HepG2 (cell line): ENCODE measurements around the gene IQUB. TPM values are rescaled to one million over a fixed set of nuclear protein-coding genes. Genes with fewer than 3 reads are reported as not detected.

ENCODE experiments used
- ATAC-seq: fragments of 200-7000 bp; cut with Tn5 transposase; 3 replicates; pipeline ENCODE4 v1.9.1; 2020; ENCODE audit warnings: mild to moderate bottlenecking, moderate library complexity
- BruUV-seq: library from RNA; stranded (reverse); fragments of 400-500 nt; replicated peaks from 2 replicates; lab custom pipeline; 2021; lab: Mats Ljungman, UMichigan
- CTCF ChIA-PET: fragments of 300-600 bp; formaldehyde crosslinking; extraction: SDS; loops from one replicate; lab custom pipeline; 2021; ENCODE audit warnings: low total read pairs, inconsistent platforms, low intra/inter-chr PET ratio; lab: Yijun Ruan, JAX
- POLR2A ChIA-PET: fragments of 350-600 bp; sonication (Branson Sonifier 250); formaldehyde crosslinking; loops from one replicate; lab custom pipeline; 2020; ENCODE audit warnings: antibody characterized with exemption, inconsistent platforms; lab: Yijun Ruan, JAX
- DNase-seq: peaks from one replicate; pipeline ENCODE4 v3.0.0-alpha.2; 2015; ENCODE audit warnings: low spot score
- FAIRE-seq: peaks from 3 replicates; lab custom pipeline; 2011; peaks lifted over from hg19 to GRCh38; lab: Jason Lieb, UNC
- H2AFZ ChIP-seq: one replicate; pipeline ENCODE4 v1.6.1; 2011; ENCODE audit warnings: low read length, inconsistent platforms
- H3K27ac ChIP-seq: fragments of 300-600 bp; 3 replicates; pipeline ENCODE4 v1.8.0; 2011; ENCODE audit warnings: mixed run types, mild to moderate bottlenecking, mixed read lengths, low read length, inconsistent platforms; ENCODE audit not compliant: insufficient read depth; ENCODE audit errors: extremely low read length
- H3K27me3 ChIP-seq, 2 experiments: fragments of 200-600 bp in 1 of 2; 2 replicates in 1 of 2; 3 replicates in 1 of 2; pipeline versions ENCODE4 v1.6.0 to v1.8.0; 2011; ENCODE audit warnings: low read length in 2 of 2, mild to moderate bottlenecking in 2 of 2, moderate library complexity in 2 of 2, inconsistent platforms in 1 of 2; ENCODE audit not compliant: insufficient read depth in 2 of 2, control insufficient read depth in 1 of 2
- H3K36me3 ChIP-seq, 2 experiments: fragments of 200-600 bp in 1 of 2; replicated peaks in 1 of 2; 2 replicates in 1 of 2; 3 replicates in 1 of 2; pipeline versions ENCODE4 v1.5.1 to v1.8.0; 2011; ENCODE audit warnings: low read length in 2 of 2, inconsistent platforms in 1 of 2; ENCODE audit not compliant: insufficient read depth in 2 of 2, control insufficient read depth in 1 of 2
- H3K4me1 ChIP-seq: 2 replicates; pipeline ENCODE4 v1.5.1; 2012; ENCODE audit warnings: low read length, inconsistent platforms; ENCODE audit not compliant: insufficient read depth
- H3K4me2 ChIP-seq: 2 replicates; pipeline ENCODE4 v1.6.0; 2011; ENCODE audit warnings: low read depth, low read length, inconsistent platforms
- H3K4me3 ChIP-seq, 3 experiments: fragments of 200-600 bp in 1 of 3; sonication (generic), shearing (Covaris generic) in 1 of 3; replicated peaks in 1 of 3; 2 replicates each; pipeline ENCODE4 v1.5.1; 2011 to 2016; ENCODE audit warnings: low read length in 3 of 3, inconsistent platforms in 2 of 3, low read depth in 2 of 3, mild to moderate bottlenecking in 2 of 3, control low read depth in 1 of 3, mixed read lengths in 1 of 3; ENCODE audit not compliant: insufficient read depth in 1 of 3
- H3K79me2 ChIP-seq: one replicate; pipeline ENCODE4 v1.6.1; 2011; ENCODE audit warnings: low read length, inconsistent platforms; ENCODE audit not compliant: insufficient read depth
- H3K9ac ChIP-seq: 2 replicates; pipeline ENCODE4 v1.6.0; 2011; ENCODE audit warnings: mild to moderate bottlenecking, low read depth, low read length, inconsistent platforms; ENCODE audit not compliant: insufficient read depth
- H3K9me3 ChIP-seq: 2 replicates; pipeline ENCODE4 v1.5.1; 2012; ENCODE audit warnings: mild to moderate bottlenecking, low read length
- H4K20me1 ChIP-seq: 2 replicates; pipeline ENCODE4 v1.6.0; 2011; ENCODE audit warnings: inconsistent platforms, mild to moderate bottlenecking, low read length, moderate library complexity; ENCODE audit not compliant: insufficient read depth
- ATF1 ChIP-seq: IDR thresholded peaks from 2 replicates; pipeline ENCODE4 v1.6.1; 2016; ENCODE audit warnings: mild to moderate bottlenecking, control low read depth
- BCL3 ChIP-seq: sonication (generic); formaldehyde crosslinking; IDR thresholded peaks from 2 replicates; pipeline ENCODE4 v1.5.1; 2020; ENCODE audit warnings: mild to moderate bottlenecking, missing genetic modification reagents, moderate library complexity
- CHCHD3 ChIP-seq: sonication (generic); formaldehyde crosslinking; IDR thresholded peaks from 2 replicates; pipeline ENCODE4 v1.8.0; 2022; ENCODE audit warnings: mild to moderate bottlenecking, missing genetic modification reagents, moderate library complexity
- NR0B2 ChIP-seq: sonication (generic); formaldehyde crosslinking; IDR thresholded peaks from 2 replicates; pipeline ENCODE4 v1.4.0; 2020; ENCODE audit warnings: mild to moderate bottlenecking, missing genetic modification reagents
- PBX2 ChIP-seq: IDR thresholded peaks from 2 replicates; pipeline ENCODE4 v1.6.1; 2016; ENCODE audit warnings: control low read depth
- SNAI1 ChIP-seq: sonication (generic); formaldehyde crosslinking; IDR thresholded peaks from 2 replicates; pipeline ENCODE4 v1.5.0; 2020; ENCODE audit warnings: mild to moderate bottlenecking, missing genetic modification reagents, borderline replicate concordance
- SNRNP70 ChIP-seq: fragments of 200-400 bp; formaldehyde crosslinking; IDR thresholded peaks from 2 replicates; pipeline ENCODE4 v1.6.1; 2017; ENCODE audit warnings: mild to moderate bottlenecking, low read depth, low read length, moderate library complexity
- ZBTB49 ChIP-seq: sonication (generic); formaldehyde crosslinking; IDR thresholded peaks from 2 replicates; pipeline ENCODE4 v1.4.0; 2020; ENCODE audit warnings: missing genetic modification reagents, borderline replicate concordance
- ZNF430 ChIP-seq: sonication (generic); formaldehyde crosslinking; IDR thresholded peaks from 2 replicates; pipeline ENCODE4 v1.9.0; 2021; ENCODE audit warnings: mild to moderate bottlenecking, missing genetic modification reagents
- ZNF512 ChIP-seq: sonication (generic); formaldehyde crosslinking; IDR thresholded peaks from 2 replicates; pipeline ENCODE4 v1.4.0; 2020; ENCODE audit warnings: mild to moderate bottlenecking, missing genetic modification reagents
- in situ Hi-C: cut with HindIII; loops from 2 replicates; pipeline ENCODE4 v1.10.0; 2017; ENCODE audit warnings: low pct_unique_long_range_greater_than_20kb; ENCODE audit not compliant: extremely low pct_ligation_motif_present
- intact Hi-C: fragments of 100-400 bp; cut with micrococcal nuclease; formaldehyde crosslinking; loops from one replicate; pipeline ENCODE4 v1.10.0; 2022; ENCODE audit not compliant: unreplicated experiment
- polyA plus RNA-seq, 8 experiments: library from polyadenylated mRNA; depleted of rRNA in 3 of 8; stranded (reverse) in 7 of 8; unstranded in 1 of 8; fragments of >200 nt; fragmentation: Illumina TruSeq in 4 of 8; extraction: Trizol in 4 of 8; gene quantifications; 2 replicates each; pipeline versions ENCODE4 v1.2.1 to v1.2.3, GENCODE V29; 2011 to 2016; ENCODE audit warnings: low read depth in 4 of 8, missing spikeins in 1 of 8, mixed read lengths in 1 of 8; ENCODE audit not compliant: insufficient read depth in 1 of 8
- total RNA-seq, 5 experiments: library from RNA; depleted of rRNA; stranded (reverse); fragments of >200 nt; fragmentation: Illumina TruSeq; extraction: Trizol; gene quantifications; 2 replicates each; pipeline ENCODE4 v1.2.3, GENCODE V29; 2016; ENCODE audit warnings: low read depth in 1 of 5

Gene IQUB
- total and polyA plus RNA-seq, 2 of the 13 experiments (the other 11 are each of a cell fraction or from before 2014, with no cell fraction given), result 0.07 TPM; not detected in 1

GRCh38 chr7:123579416-123579815, 45.0 kb upstream of the IQUB start:
- in situ Hi-C loops, result no loop called here
- FAIRE-seq, result no peak
- Histone ChIP-seq H3K4me2 (no peak overlapping the region), H4K20me1 (no peaks in the 10 kb centered on the region), H3K9ac (no peak overlapping the region), H3K4me1 (no peaks in the 10 kb centered on the region), H3K9me3 (no peaks in the 10 kb centered on the region), H3K27ac (no peak overlapping the region), H2AFZ (no peak overlapping the region), H3K79me2 (no peaks in the 10 kb centered on the region), H3K4me3 (no peak overlapping the region), H3K36me3 (no peaks in the 10 kb centered on the region), H3K27me3 (no peaks in the 10 kb centered on the region)
- DNase-seq, result no peak
- ChIA-PET POLR2A (no interaction called here), CTCF (no interaction called here)
- TF ChIP-seq CHCHD3 (no peak), ATF1 (CRISPR knock-in tag) (no peak), SNRNP70 (no peak), ZNF430 (CRISPR knock-in tag) (no peak), BCL3 (CRISPR knock-in tag) (no peak), PBX2 (CRISPR knock-in tag) (no peak), ZNF512 (no peak), SNAI1 (CRISPR knock-in tag) (no peak), NR0B2 (CRISPR knock-in tag) (no peak), ZBTB49 (CRISPR knock-in tag) (no peak)
- BruUV-seq, result no TSS peak
- no peak for ATAC-seq
- intact Hi-C loops, result no loop called here
